Adipocyte (in vitro differentiated cells): ENCODE data around the gene RGS1.

Experiments
- DNase-seq: peaks from one replicate; pipeline ENCODE4 v3.0.0-alpha.2; 2015; ENCODE audit warnings: low read depth
- H3K27me3 ChIP-seq: replicated peaks from 2 replicates; pipeline ENCODE4 v1.7.0; 2013; ENCODE audit warnings: mild to moderate bottlenecking, low read length, moderate library complexity; ENCODE audit not compliant: control insufficient read depth, insufficient read depth
- H3K36me3 ChIP-seq: 2 replicates; pipeline ENCODE4 v1.7.0; 2013; ENCODE audit warnings: low read length, mild to moderate bottlenecking, moderate library complexity; ENCODE audit not compliant: control insufficient read depth, insufficient read depth, severe bottlenecking
- H3K4me1 ChIP-seq: 2 replicates; pipeline ENCODE4 v1.7.0; 2013; ENCODE audit warnings: mild to moderate bottlenecking, low read length, moderate library complexity; ENCODE audit not compliant: control insufficient read depth, insufficient read depth
- H3K4me3 ChIP-seq: 2 replicates; pipeline ENCODE4 v1.7.0; 2013; ENCODE audit warnings: mild to moderate bottlenecking, low read length, moderate library complexity
- H3K9ac ChIP-seq: 2 replicates; pipeline ENCODE4 v1.7.0; 2013; ENCODE audit warnings: mild to moderate bottlenecking, low read length, moderate library complexity
- H3K9me3 ChIP-seq: 2 replicates; pipeline ENCODE4 v1.7.0; 2013; ENCODE audit warnings: mild to moderate bottlenecking, low read length, moderate library complexity; ENCODE audit not compliant: control insufficient read depth

Gene RGS1

GRCh38 chr1:192576190-192577144, 894 bp downstream of the RGS1 start:
- H3K27me3 ChIP-seq = no peaks in the 10 kb centered on the region
- H3K9me3 ChIP-seq = no peaks in the 10 kb centered on the region
- H3K4me1 ChIP-seq = peaks cover 16% of the 10 kb centered on the region
- no peak overlapping the region for H3K9ac ChIP-seq
- no peaks in the 10 kb centered on the region for H3K36me3 ChIP-seq
- no peak for DNase-seq
- no peak overlapping the region for H3K4me3 ChIP-seq

GRCh38 chr1:192577145-192578140, 1.9 kb downstream of the RGS1 start:
- no peak for DNase-seq
- Histone ChIP-seq H3K4me3 (no peak overlapping the region), H3K36me3 (no peaks in the 10 kb centered on the region), H3K27me3 (no peaks in the 10 kb centered on the region), H3K9ac (no peak overlapping the region), H3K4me1 (peaks cover 16% of the 10 kb centered on the region), H3K9me3 (no peaks in the 10 kb centered on the region)

GRCh38 chr1:192578144-192578909, 2.8 kb downstream of the RGS1 start:
- Histone ChIP-seq H3K4me3 (no peak overlapping the region), H3K9me3 (no peaks in the 10 kb centered on the region), H3K27me3 (no peaks in the 10 kb centered on the region)

GRCh38 chr1:192579010-192579738, 3.6 kb downstream of the RGS1 start:
- H3K9ac ChIP-seq = no peak overlapping the region
- H3K4me3 ChIP-seq = no peak overlapping the region
- no peaks in the 10 kb centered on the region for H3K27me3 ChIP-seq
- H3K9me3 ChIP-seq = no peaks in the 10 kb centered on the region
- H3K36me3 ChIP-seq = no peaks in the 10 kb centered on the region
- DNase-seq = peak; percentile 58
- H3K4me1 ChIP-seq = peaks cover 11% of the 10 kb centered on the region

More at GRCh38 chr1:192578144-192578909, 2.8 kb downstream of the RGS1 start:
- no peak overlapping the region for H3K9ac ChIP-seq
- no peak for DNase-seq
- H3K4me1 ChIP-seq = peaks cover 16% of the 10 kb centered on the region
- no peaks in the 10 kb centered on the region for H3K36me3 ChIP-seq

GRCh38 chr1:192580351-192580962, 4.9 kb downstream of the RGS1 start:
- Histone ChIP-seq H3K4me1 (peaks cover 11% of the 10 kb centered on the region), H3K4me3 (no peak overlapping the region), H3K36me3 (no peaks in the 10 kb centered on the region), H3K9ac (peak overlapping the region; percentile 49), H3K9me3 (no peaks in the 10 kb centered on the region), H3K27me3 (no peaks in the 10 kb centered on the region)
- DNase-seq = peak; percentile 63

- Histone ChIP-seq H3K9me3 (no peaks in the 10 kb centered on the region), H3K9ac (no peak overlapping the region), H3K4me3 (no peak overlapping the region), H3K36me3 (no peaks in the 10 kb centered on the region), H3K27me3 (no peaks in the 10 kb centered on the region), H3K4me1 (peaks cover 11% of the 10 kb centered on the region)
- DNase-seq = no peak
These were observed 5.8 kb downstream of the RGS1 start for GRCh38 chr1:192581131-192581927.

- H3K9ac ChIP-seq = no peak overlapping the region
- DNase-seq = no peak
- no peaks in the 10 kb centered on the region for H3K4me1 ChIP-seq
- H3K4me3 ChIP-seq = no peak overlapping the region
- H3K27me3 ChIP-seq = no peaks in the 10 kb centered on the region
- no peaks in the 10 kb centered on the region for H3K9me3 ChIP-seq
- no peaks in the 10 kb centered on the region for H3K36me3 ChIP-seq
These were observed 9.3 kb downstream of the RGS1 start for GRCh38 chr1:192584866-192585265.

- Histone ChIP-seq H3K4me3 (no peak overlapping the region), H3K36me3 (no peaks in the 10 kb centered on the region), H3K4me1 (peaks cover 3% of the 10 kb centered on the region), H3K9ac (no peak overlapping the region), H3K9me3 (no peaks in the 10 kb centered on the region), H3K27me3 (no peaks in the 10 kb centered on the region)
- DNase-seq = no peak
These were observed 12.1 kb downstream of the RGS1 start for GRCh38 chr1:192587386-192588266.

- Histone ChIP-seq H3K9me3 (no peaks in the 10 kb centered on the region), H3K4me1 (peaks cover 10% of the 10 kb centered on the region), H3K9ac (no peak overlapping the region), H3K27me3 (no peaks in the 10 kb centered on the region), H3K36me3 (no peaks in the 10 kb centered on the region), H3K4me3 (no peak overlapping the region)
- no peak for DNase-seq
These were observed 13.0 kb downstream of the RGS1 start for GRCh38 chr1:192588546-192588945.
